A549 treated with CpdA at 1 μM for 4 hours (cell line): ENCODE data around the gene IRAG1. TPM values are rescaled to one million over a fixed set of nuclear protein-coding genes. Genes with fewer than 3 reads are reported as not detected.

ENCODE experiments used
- total RNA-seq: library from RNA; stranded (reverse); fragments of 200-300 nt; extraction: Qiagen RNA extraction; gene quantifications from 5 replicates; pipeline ENCODE4 v1.2.3, GENCODE V29; 2022; ENCODE audit warnings: low read depth

IRAG1 gene, protein sequence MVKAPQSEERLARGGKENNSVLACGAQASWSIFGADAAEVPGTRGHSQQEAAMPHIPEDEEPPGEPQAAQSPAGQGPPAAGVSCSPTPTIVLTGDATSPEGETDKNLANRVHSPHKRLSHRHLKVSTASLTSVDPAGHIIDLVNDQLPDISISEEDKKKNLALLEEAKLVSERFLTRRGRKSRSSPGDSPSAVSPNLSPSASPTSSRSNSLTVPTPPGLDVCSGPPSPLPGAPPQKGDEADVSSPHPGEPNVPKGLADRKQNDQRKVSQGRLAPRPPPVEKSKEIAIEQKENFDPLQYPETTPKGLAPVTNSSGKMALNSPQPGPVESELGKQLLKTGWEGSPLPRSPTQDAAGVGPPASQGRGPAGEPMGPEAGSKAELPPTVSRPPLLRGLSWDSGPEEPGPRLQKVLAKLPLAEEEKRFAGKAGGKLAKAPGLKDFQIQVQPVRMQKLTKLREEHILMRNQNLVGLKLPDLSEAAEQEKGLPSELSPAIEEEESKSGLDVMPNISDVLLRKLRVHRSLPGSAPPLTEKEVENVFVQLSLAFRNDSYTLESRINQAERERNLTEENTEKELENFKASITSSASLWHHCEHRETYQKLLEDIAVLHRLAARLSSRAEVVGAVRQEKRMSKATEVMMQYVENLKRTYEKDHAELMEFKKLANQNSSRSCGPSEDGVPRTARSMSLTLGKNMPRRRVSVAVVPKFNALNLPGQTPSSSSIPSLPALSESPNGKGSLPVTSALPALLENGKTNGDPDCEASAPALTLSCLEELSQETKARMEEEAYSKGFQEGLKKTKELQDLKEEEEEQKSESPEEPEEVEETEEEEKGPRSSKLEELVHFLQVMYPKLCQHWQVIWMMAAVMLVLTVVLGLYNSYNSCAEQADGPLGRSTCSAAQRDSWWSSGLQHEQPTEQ
- total RNA-seq, result 0.01 to 0.05 TPM (median 0.02 TPM) in 5 replicates

DNA sequence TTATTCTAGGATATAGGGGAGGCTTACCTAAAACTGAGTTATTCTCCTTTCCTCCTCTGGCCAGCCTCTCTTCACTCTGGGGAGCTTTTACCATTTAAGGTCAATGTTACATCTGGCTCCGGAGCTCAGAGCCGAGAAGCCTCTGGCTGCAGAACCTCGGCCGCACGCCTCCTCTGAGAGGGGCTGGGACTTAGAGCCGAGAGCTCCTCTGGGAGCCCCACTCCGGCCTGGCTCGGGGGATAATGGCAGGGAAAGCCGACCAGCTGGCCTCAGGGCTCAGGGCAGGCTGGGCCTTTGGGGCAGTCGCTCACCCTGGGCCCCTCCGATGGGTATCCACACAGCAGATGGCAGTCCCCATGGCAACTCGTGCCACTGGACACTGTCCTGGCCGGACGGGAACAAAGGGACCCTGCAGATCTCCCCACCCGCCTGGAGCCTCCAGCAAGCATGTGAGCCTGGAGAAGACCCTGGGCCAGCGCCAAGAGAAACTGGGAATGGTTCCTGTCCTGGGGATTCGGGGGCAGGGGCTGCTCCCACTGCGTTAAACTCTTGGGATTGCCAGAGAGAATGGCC is at the start of gene IRAG1:
Gene IRAG1, minus strand, starts transcription at position 247 of the 573 bp plus-strand sequence. Its CDS starts 153 bp downstream, at position 94.

Other genes with a start within 250 kb of the IRAG1 start
- 7.8 to 10.1 TPM (median 8.8 TPM) in 5 replicates for gene AMPD3, start 238.5 kb downstream of the IRAG1 start, total RNA-seq
- gene RNF141, start 152.6 kb downstream of the IRAG1 start, total RNA-seq, result 17.1 to 21.8 TPM (median 20.0 TPM) in 5 replicates
- 0.05 to 0.07 TPM (median 0.06 TPM) in 3 of 5 replicates, not detected in the others for gene LYVE1, start 125.1 kb downstream of the IRAG1 start, total RNA-seq
- 21.9 to 29.6 TPM (median 24.2 TPM) in 5 replicates for gene CTR9, start 57.5 kb upstream of the IRAG1 start, total RNA-seq
- gene EIF4G2, start 115.2 kb upstream of the IRAG1 start, total RNA-seq, result 586 to 1,072 TPM (median 642 TPM) in 5 replicates
- 29.5 to 38.1 TPM (median 36.6 TPM) in 5 replicates for gene ZBED5, start 164.3 kb upstream of the IRAG1 start, total RNA-seq